HUES64 (cell line): ENCODE measurements around the gene HSPG2.

Source experiments
- H3K27ac ChIP-seq: 2 replicates; pipeline ENCODE4 v1.7.0; 2013; ENCODE audit warnings: low read depth, low read length, inconsistent platforms
- H3K27me3 ChIP-seq: 2 replicates; pipeline ENCODE4 v1.6.1; 2013; ENCODE audit warnings: mild to moderate bottlenecking, low read length; ENCODE audit not compliant: insufficient read depth
- H3K36me3 ChIP-seq: 2 replicates; pipeline ENCODE4 v1.6.1; 2013; ENCODE audit warnings: mild to moderate bottlenecking, low read length; ENCODE audit not compliant: insufficient read depth
- H3K4me1 ChIP-seq: 2 replicates; pipeline ENCODE4 v1.6.1; 2013; ENCODE audit warnings: mild to moderate bottlenecking, low read length, moderate library complexity; ENCODE audit not compliant: insufficient read depth
- H3K4me3 ChIP-seq: 2 replicates; pipeline ENCODE4 v1.5.1; 2013; ENCODE audit warnings: mild to moderate bottlenecking, low read length, moderate library complexity
- H3K9ac ChIP-seq: 2 replicates; pipeline ENCODE4 v1.6.1; 2013; ENCODE audit warnings: mild to moderate bottlenecking, low read depth, low read length
- H3K9me3 ChIP-seq: 2 replicates; pipeline ENCODE4 v1.6.1; 2013; ENCODE audit warnings: low read depth, low read length; ENCODE audit not compliant: insufficient read depth
- WGBS: fragments of 150-250, 120-280 bp; methylation state at CpG from one replicate; pipeline ENCODE4 v1.1.7; 2013; ENCODE audit warnings: missing lambda C conversion rate; 5-methylcytosine and 5-hydroxymethylcytosine counted together

Gene HSPG2

GRCh38 chr1:21873761-21874160 is 63.3 kb downstream of the HSPG2 start:
- Histone ChIP-seq H3K27me3 (no peaks in the 10 kb centered on the region), H3K4me3 (no peak overlapping the region), H3K36me3 (peaks cover 77% of the 10 kb centered on the region), H3K9ac (no peak overlapping the region), H3K4me1 (no peaks in the 10 kb centered on the region), H3K9me3 (no peaks in the 10 kb centered on the region), H3K27ac (no peak overlapping the region)
- 91% methylated on average over 10 of the region's 10 CpGs for WGBS

GRCh38 chr1:21873174-21873573 is 63.9 kb downstream of the HSPG2 start:
- Histone ChIP-seq H3K4me1 (no peaks in the 10 kb centered on the region), H3K4me3 (no peak overlapping the region), H3K9ac (no peak overlapping the region), H3K36me3 (peaks cover 75% of the 10 kb centered on the region), H3K9me3 (no peaks in the 10 kb centered on the region), H3K27ac (no peak overlapping the region), H3K27me3 (no peaks in the 10 kb centered on the region)
- WGBS = 91% methylated on average over 8 of the region's 8 CpGs

- Histone ChIP-seq H3K9ac (no peak overlapping the region), H3K4me1 (no peaks in the 10 kb centered on the region), H3K4me3 (no peak overlapping the region), H3K27me3 (no peaks in the 10 kb centered on the region), H3K9me3 (no peaks in the 10 kb centered on the region), H3K36me3 (peaks cover 69% of the 10 kb centered on the region), H3K27ac (no peak overlapping the region)
- 94% methylated on average over 17 of the region's 17 CpGs for WGBS
These were observed 64.5 kb downstream of the HSPG2 start for GRCh38 chr1:21872445-21873079.

- Histone ChIP-seq H3K9me3 (no peaks in the 10 kb centered on the region), H3K36me3 (peaks cover 65% of the 10 kb centered on the region), H3K9ac (no peak overlapping the region), H3K27me3 (no peaks in the 10 kb centered on the region), H3K4me1 (no peaks in the 10 kb centered on the region), H3K27ac (no peak overlapping the region), H3K4me3 (no peak overlapping the region)
- WGBS = 93% methylated on average over 13 of the region's 13 CpGs
These were observed 65.2 kb downstream of the HSPG2 start for GRCh38 chr1:21871943-21872342.

GRCh38 chr1:21870611-21871010 is 66.5 kb downstream of the HSPG2 start:
- Histone ChIP-seq H3K4me3 (no peak overlapping the region), H3K27me3 (no peaks in the 10 kb centered on the region), H3K9ac (no peak overlapping the region), H3K4me1 (peaks cover 10% of the 10 kb centered on the region), H3K36me3 (peaks cover 54% of the 10 kb centered on the region), H3K27ac (no peak overlapping the region), H3K9me3 (no peaks in the 10 kb centered on the region)
- WGBS = 97% methylated on average over 15 of the region's 15 CpGs

- Histone ChIP-seq H3K36me3 (peaks cover 45% of the 10 kb centered on the region), H3K4me1 (peaks cover 11% of the 10 kb centered on the region), H3K9ac (no peak overlapping the region), H3K27me3 (no peaks in the 10 kb centered on the region), H3K4me3 (no peak overlapping the region), H3K9me3 (no peaks in the 10 kb centered on the region), H3K27ac (no peak overlapping the region)
- 89% methylated on average over 13 of the region's 13 CpGs for WGBS
These were observed 67.4 kb downstream of the HSPG2 start for GRCh38 chr1:21869620-21870121.

GRCh38 chr1:21868941-21869454 is 68.1 kb downstream of the HSPG2 start:
- WGBS = 82% methylated on average over 12 of the region's 12 CpGs
- H3K9ac ChIP-seq = no peak overlapping the region
- H3K27me3 ChIP-seq = no peaks in the 10 kb centered on the region
- no peak overlapping the region for H3K4me3 ChIP-seq
- peaks cover 43% of the 10 kb centered on the region for H3K36me3 ChIP-seq
- peaks cover 11% of the 10 kb centered on the region for H3K4me1 ChIP-seq
- H3K27ac ChIP-seq = no peak overlapping the region
- H3K9me3 ChIP-seq = no peaks in the 10 kb centered on the region

GRCh38 chr1:21868482-21868881 is 68.6 kb downstream of the HSPG2 start:
- H3K9ac ChIP-seq = no peak overlapping the region
- H3K4me1 ChIP-seq = peaks cover 11% of the 10 kb centered on the region
- no peak overlapping the region for H3K27ac ChIP-seq
- no peaks in the 10 kb centered on the region for H3K9me3 ChIP-seq
- WGBS = 89% methylated on average over 7 of the region's 7 CpGs
- H3K36me3 ChIP-seq = peaks cover 39% of the 10 kb centered on the region
- H3K27me3 ChIP-seq = no peaks in the 10 kb centered on the region
- H3K4me3 ChIP-seq = no peak overlapping the region

- no peaks in the 10 kb centered on the region for H3K9me3 ChIP-seq
- H3K27ac ChIP-seq = no peak overlapping the region
- H3K4me1 ChIP-seq = peaks cover 11% of the 10 kb centered on the region
- no peaks in the 10 kb centered on the region for H3K27me3 ChIP-seq
- H3K9ac ChIP-seq = no peak overlapping the region
- H3K4me3 ChIP-seq = no peak overlapping the region
- H3K36me3 ChIP-seq = peaks cover 34% of the 10 kb centered on the region
- WGBS = 95% methylated on average over 5 of the region's 5 CpGs
These were observed 69.6 kb downstream of the HSPG2 start for GRCh38 chr1:21867451-21867996.

- Histone ChIP-seq H3K4me1 (peaks cover 11% of the 10 kb centered on the region), H3K27me3 (no peaks in the 10 kb centered on the region), H3K36me3 (peaks cover 32% of the 10 kb centered on the region), H3K27ac (no peak overlapping the region), H3K4me3 (no peak overlapping the region), H3K9me3 (no peaks in the 10 kb centered on the region), H3K9ac (no peak overlapping the region)
- WGBS = 88% methylated on average over 1 of the region's 1 CpG
These were observed 70.4 kb downstream of the HSPG2 start for GRCh38 chr1:21866707-21867043.

- H3K9me3 ChIP-seq = no peaks in the 10 kb centered on the region
- H3K27ac ChIP-seq = no peak overlapping the region
- peaks cover 11% of the 10 kb centered on the region for H3K4me1 ChIP-seq
- peaks cover 33% of the 10 kb centered on the region for H3K36me3 ChIP-seq
- H3K9ac ChIP-seq = no peak overlapping the region
- H3K27me3 ChIP-seq = no peaks in the 10 kb centered on the region
- WGBS = 35% methylated on average over 11 of the region's 11 CpGs
- H3K4me3 ChIP-seq = no peak overlapping the region
These were observed 71.0 kb downstream of the HSPG2 start for GRCh38 chr1:21865943-21866706.
